ENCODE measurements around the gene TAS1R2.
"Not testable (repeated sequence)": the region's sequence is repeated elsewhere in the genome, so short reads cannot be mapped to it uniquely, and the experiment has no call there.

Gene TAS1R2

GRCh38 chr1:18859560-18859959, at the start of gene TAS1R2:
Gene TAS1R2 (minus strand): TSS chr1:18859660. CDS start chr1:18859660, 0 bp downstream.
- no peak for DNase-seq

GRCh38 chr1:18907917-18908845, 48.7 kb upstream of the TAS1R2 start:
- DNase-seq: no peak

- DNase-seq: peak; percentile 75
Measured at GRCh38 chr1:18907021-18907916, 47.8 kb upstream of the TAS1R2 start.

- DNase-seq: no peak
Measured at GRCh38 chr1:18903291-18903756, 43.9 kb upstream of the TAS1R2 start.

- DNase-seq: peak; percentile 97
Measured at GRCh38 chr1:18902523-18903290, 43.2 kb upstream of the TAS1R2 start, which contains the start of gene ALDH4A1. Gene ALDH4A1 (minus strand): TSS chr1:18902555. CDS start chr1:18902523, 32 bp downstream.

GRCh38 chr1:18901952-18902522, 42.6 kb upstream of the TAS1R2 start:
- DNase-seq: no peak

- DNase-seq: no peak
Measured at GRCh38 chr1:18901147-18901951, 41.9 kb upstream of the TAS1R2 start.

- no peak for DNase-seq
Measured at GRCh38 chr1:18900303-18900841, 40.9 kb upstream of the TAS1R2 start.

- no peak for DNase-seq
Measured at GRCh38 chr1:18899363-18900049, 40.0 kb upstream of the TAS1R2 start.

GRCh38 chr1:18898567-18898966, 39.1 kb upstream of the TAS1R2 start:
- DNase-seq: no peak

- DNase-seq: no peak
Measured at GRCh38 chr1:18895317-18895716, 35.9 kb upstream of the TAS1R2 start.

GRCh38 chr1:18893120-18893519, 33.7 kb upstream of the TAS1R2 start:
- DNase-seq: no peak

- not testable (repeated sequence) for DNase-seq
Measured at GRCh38 chr1:18891858-18892257, 32.4 kb upstream of the TAS1R2 start.

GRCh38 chr1:18891426-18891780, 31.9 kb upstream of the TAS1R2 start:
- DNase-seq: no peak

GRCh38 chr1:18890706-18891425, 31.4 kb upstream of the TAS1R2 start:
- DNase-seq: no peak

GRCh38 chr1:18886003-18886335, 26.5 kb upstream of the TAS1R2 start:
- no peak for DNase-seq

- no peak for DNase-seq
Measured at GRCh38 chr1:18885311-18886002, 26.0 kb upstream of the TAS1R2 start.

GRCh38 chr1:18884727-18885126, 25.3 kb upstream of the TAS1R2 start:
- no peak for DNase-seq

- DNase-seq: no peak
Measured at GRCh38 chr1:18884419-18884717, 24.9 kb upstream of the TAS1R2 start.
